Measurements from ENCODE around the gene BNIP3.
"Not testable (repeated sequence)": the region's sequence is repeated elsewhere in the genome, so short reads cannot be mapped to it uniquely, and the experiment has no call there.

The BNIP3 gene

DNA sequence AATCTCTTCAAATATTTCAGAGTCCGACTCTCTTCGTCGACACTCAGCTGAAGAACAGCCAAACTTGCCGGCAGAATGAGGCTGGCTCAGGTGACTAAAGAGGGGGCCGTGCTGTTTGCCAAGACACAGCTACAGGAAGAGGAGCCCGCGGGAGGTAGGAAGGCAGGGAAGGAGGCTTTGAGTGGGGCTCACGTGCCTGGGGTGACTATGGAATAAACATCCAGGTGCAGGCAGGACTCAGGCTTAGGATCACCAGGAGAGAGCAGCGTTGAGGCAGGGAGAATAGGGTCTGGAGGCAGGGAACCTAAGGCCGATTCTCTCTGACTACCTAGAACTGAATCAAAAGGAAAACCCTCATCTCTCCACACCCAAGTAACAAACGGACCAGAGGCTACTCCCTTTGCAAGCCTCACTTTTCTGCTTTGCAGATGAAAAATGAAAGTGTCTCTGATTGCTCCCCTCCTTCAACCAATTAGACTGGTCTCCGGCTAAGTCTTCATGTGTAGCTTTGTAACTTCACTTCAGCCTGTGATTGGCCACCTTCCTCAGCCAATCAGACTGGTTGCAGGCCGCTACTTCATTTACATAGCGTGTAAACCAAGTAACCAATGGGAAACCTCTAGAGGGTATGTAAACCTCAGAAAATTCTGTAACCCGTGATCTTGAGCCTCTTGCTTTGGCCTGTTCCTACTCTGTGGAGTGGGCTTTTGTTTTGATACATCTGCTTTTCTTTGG, 19.7 kb upstream of the BNIP3 start:
- no peak for DNase-seq (ENCODE audit: low read depth)

DNA sequence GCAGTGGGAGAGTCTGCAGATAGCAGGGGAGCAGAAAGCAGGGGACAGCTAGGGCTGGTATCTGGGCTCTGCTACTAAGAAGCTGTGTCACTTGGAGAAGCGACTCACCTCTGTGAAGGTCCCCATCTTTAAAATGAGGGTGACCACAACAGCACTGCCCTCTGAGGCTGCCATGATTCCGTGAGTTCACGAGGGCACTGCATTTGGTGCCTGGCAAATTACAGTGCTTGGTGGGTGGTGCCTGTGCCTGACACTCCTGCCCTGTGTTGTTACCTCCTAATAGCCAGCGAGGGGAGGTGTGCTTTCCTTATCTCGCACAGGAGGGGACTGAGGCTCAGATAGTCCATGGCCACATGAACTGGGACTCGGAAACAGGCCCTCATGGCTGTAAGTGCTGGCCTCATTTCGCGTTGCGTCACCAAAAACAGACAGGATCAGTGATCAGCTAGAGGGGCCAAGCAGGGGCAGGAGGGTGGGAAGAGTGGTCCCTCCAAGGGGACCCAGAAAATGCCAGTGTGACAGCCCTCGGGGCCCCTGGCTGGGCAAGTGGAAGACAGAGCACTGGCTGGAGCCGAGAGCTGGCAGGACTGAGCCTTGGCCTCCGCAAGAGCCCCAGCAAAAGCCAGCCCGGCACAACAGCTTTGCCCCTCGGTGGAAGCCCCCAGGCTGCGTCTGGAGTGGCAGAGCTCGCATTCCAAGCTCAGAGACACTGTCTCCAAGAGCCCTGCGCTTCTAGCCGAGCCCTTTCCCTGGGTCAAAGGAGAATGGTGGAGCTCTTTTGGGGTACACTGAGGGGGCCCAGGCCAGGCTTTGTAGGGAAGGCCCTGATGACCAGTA, 17.3 kb upstream of the BNIP3 start:
- DNase-seq (ENCODE audit: low read depth), result no peak

DNA sequence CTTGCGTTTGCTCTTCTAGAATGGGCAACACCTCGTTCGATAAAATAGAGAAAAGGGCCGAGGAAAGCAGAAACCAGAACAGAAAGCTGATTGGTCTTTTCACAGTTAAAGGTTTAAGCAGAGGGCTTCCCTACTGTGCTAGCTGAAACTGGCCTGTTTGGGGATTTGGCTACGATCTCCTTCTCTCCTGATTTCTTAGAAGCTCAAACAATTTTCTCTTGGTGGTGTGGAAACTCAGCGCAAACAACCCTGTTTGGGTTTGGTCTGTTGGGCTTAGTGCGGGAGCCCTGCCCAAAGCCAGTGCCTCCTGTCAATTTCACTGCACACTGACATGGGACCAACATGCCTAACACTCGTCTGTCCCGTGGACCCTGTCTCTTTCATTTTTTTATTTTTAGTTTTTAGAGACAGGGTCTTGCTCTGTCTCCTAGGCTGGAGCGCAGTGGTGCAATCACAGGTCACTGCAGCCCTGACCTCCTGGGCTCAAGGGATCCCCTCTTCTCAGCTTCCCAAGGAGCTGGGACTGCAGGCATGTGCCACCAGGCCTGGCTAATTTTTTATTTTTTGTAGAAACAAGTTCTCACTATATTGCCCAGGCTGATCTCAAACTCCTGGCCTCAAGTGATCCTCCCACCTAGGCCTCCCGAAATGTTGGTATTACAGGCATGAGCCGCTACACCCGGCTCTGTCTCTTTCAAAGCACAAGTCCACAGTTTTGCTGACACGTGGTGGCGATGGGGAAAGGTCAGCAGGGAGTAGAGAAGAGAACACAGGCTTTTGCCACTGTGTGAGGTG, 16.5 kb upstream of the BNIP3 start:
- DNase-seq (ENCODE audit: low read depth), result no peak

DNA sequence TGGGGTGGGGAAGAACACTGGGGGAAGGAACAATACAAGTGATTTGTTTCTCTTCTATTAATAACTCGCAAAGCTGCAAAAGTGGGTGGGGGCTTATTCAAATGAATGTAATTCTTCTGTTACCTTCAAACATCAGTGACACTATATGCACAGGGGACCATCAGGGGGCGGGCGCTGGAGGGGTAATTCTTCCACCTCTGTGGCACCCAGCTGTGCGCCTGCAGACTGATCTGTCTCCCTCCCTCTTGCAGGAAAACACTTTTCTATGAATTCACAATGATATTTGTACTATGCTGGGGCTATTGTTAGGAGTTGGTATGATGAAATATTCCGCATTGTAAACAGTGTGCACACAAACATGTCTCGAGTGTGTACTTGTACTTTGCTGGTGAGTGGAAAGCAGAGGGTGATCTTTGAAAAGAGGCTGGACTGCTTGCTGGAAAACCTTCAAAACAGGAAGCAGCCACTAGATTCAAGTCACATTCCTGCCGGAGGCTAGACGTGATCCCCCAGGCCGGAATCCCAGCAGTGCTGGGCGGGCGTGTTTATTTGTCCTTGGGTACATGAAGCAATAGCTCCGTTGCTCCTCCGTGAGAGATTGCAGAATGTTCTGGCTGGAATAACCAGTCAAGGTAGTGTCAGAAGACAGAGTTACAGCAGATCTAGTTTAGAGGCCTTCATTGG, 15.8 kb upstream of the BNIP3 start:
- DNase-seq (ENCODE audit: low read depth), result no peak

DNA sequence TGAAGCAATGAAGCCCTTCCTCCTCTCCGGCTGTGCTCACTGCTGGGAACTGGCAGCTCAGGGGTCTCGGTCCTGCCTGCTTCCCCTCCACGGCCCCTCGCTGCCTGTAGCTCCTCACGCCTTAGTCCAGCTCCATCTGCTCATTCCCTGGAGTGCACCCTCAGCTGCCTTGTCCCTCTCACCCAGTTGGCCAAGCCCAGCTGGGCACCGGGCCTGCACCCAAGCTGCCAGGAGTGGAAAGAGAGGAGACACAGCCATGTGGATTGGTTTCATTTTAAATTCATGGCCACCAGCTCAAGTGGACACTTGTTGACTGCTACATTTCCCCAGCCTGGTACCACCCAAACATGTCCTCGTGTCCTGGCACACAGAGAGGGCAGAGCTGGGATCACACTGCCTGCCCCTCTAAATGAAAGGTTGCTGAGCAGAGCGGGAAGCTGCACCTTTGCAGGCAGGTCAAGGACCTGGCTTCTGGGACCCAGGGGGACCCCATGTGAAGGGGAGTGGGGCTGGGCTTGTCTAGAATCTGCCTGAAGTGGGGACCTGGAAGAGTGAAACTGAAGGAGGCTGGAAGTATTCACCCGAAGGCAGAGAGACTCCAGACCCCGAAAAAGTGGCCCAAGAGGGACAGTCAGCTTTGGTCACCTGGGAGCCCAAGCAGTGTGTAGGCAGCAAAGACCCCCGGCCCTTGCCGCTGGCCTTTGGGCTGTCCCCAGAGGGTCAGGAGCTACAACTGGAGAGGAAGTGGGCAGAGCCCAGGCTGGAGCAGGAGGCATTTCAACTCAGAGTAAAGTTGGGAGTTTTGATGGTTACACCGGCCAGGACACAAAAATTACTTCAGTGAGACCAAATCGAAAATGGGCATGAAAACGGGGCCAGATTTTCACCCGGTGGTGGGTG, 15.0 kb upstream of the BNIP3 start:
- DNase-seq (ENCODE audit: low read depth), result no peak

DNA sequence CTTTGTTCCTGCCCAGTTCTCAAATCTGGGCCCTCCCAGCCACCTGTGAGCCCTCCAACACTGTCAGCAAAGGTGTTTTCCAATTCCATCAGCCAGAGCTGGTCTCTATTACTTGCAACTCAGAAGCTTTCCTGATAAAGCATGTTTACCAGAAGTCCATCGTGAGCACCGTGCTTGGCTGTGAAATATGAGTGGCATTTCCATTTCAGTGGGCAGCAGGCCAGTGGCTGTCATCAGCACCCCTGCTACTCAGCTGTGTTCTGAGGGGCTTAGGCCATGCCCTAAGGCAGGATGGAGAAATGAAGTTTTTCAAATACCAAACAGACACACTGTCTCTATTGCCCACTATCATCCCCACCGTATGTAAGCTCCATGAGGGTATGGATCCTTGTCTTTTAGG, 12.7 kb upstream of the BNIP3 start:
- DNase-seq (ENCODE audit: low read depth), result no peak

DNA sequence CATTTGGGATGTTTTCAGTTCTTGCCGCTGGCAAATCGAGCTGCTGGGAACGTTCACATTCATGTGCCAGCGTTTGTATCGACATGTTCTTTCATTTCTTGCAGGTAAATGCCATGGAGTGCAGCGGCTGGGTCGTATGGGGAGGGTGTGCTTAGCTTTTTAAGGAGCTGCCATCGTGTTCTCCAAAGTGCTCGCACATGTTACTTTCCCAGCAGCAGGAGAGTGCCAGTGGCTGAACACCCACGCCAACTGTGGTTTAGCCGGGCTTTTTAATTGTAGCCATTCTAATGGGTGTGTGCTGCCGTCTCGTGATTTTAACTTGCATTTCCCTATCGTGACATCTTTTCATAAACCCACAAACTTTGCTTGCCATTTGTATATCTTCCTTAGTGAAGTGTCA, 11.6 kb upstream of the BNIP3 start:
- DNase-seq (ENCODE audit: low read depth), result no peak

DNA sequence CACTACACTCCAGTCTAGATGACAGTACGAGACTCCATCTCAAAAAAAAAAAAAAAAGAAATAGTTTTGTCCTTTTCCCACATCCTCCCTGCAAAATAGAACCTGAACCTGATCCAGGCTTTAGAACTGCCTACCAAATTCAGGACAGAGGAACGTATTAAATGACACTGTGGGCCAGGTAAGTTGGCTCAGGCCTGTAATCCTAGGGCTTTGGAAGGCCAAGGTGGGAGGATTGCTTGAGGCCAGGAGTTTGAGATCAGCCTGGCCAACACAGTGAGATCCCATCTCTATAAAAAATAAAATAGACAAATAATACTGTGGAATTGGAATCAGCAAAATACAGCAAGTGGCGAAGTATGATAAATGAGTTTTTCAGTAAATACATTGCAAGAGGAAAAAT, 10.0 kb upstream of the BNIP3 start:
- no peak for DNase-seq (ENCODE audit: low read depth)

DNA sequence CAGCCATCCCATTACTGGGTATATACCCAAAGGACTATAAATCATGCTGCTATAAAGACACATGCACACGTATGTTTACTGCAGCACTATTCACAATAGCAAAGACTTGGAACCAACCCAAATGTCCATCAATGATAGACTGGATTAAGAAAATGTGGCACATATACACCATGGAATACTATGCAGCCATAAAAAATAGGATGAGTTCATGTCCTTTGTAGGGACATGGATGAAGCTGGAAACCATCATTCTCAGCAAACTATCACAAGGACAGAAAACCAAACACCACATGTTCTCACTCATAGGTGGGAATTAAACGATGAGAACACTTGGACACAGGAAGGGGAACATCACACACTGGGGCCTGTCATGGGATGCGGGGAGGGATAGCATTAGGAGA, 6.1 kb upstream of the BNIP3 start:
- DNase-seq (ENCODE audit: low read depth), result not testable (repeated sequence)

DNA sequence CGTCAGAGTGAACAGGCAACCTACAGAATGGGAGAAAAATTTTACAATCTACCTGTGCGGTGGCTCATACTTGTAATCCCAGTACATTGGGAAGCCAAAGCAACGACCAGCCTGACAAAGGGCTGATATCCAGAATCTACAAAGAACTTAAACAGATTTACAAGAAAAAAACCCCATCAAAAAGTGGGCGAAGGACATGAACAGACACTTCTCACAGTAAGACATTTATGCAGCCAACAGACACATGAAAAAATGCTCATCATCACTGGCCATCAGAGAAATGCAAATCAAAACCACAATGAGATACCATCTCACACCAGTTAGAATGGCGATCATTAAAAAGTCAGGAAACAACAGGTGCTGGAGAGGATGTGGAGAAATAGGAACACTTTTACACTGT, 5.6 kb upstream of the BNIP3 start:
- not testable (repeated sequence) for DNase-seq (ENCODE audit: low read depth)

DNA sequence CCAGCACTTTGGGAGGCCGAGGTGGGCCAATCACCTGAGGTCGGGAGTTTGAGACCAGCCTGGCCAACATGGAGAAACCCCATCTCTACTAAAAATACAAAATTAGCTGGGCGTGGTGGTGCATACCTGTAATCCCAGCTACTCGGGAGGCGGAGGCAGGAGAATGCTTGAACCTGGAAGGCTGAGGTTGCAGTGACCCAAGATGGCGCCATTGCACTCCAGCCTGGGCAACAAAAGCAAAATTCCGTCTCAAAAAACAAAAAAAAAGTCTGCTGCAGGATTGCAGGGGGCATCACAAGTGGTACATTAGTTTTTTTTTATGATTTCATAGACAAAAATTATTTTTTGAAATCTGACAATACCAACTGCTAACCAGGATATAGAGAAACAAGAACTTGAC, 5.1 kb upstream of the BNIP3 start:
- not testable (repeated sequence) for DNase-seq (ENCODE audit: low read depth)

DNA sequence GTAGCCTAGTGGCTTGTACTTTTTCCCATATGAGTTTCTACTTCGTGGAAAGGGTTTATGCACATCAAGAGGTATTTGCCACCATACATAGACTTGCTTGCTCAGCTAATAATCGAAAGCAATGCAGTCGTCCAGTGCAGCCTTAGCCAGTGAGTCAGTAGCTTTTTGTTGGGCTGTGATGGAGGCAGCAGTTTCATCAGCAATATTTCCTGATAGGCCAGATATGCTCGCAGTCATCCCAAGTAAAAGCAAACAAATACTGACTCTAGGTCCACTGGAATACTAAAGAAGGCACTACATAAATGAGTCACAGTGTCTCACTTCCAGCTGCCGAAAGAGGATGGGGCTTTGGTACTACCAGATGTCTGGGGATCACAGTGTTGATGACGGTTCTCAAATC, 2.1 kb upstream of the BNIP3 start:
- no peak for DNase-seq (ENCODE audit: low read depth)

DNA sequence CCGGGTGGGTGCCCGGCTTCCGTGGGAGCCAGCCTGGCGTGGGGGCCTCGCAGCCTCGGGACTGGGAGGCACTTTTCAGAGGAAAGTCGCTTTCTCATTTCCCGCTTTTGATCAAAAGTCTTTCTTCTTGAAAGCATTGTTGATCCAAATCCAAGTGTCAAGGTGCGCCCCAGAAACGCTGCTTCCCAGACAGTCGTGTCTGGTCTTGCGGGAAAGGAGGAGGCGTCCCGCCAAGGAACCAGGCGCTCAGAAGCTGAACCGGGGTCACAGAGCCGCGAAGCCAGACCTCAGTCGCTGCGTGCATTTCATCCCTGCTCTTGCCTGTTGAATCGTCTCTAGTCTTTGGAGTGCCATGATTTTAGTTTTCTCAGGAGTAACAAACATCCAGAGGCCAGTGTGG, 1.1 kb upstream of the BNIP3 start:
- no peak for DNase-seq (ENCODE audit: low read depth)

DNA sequence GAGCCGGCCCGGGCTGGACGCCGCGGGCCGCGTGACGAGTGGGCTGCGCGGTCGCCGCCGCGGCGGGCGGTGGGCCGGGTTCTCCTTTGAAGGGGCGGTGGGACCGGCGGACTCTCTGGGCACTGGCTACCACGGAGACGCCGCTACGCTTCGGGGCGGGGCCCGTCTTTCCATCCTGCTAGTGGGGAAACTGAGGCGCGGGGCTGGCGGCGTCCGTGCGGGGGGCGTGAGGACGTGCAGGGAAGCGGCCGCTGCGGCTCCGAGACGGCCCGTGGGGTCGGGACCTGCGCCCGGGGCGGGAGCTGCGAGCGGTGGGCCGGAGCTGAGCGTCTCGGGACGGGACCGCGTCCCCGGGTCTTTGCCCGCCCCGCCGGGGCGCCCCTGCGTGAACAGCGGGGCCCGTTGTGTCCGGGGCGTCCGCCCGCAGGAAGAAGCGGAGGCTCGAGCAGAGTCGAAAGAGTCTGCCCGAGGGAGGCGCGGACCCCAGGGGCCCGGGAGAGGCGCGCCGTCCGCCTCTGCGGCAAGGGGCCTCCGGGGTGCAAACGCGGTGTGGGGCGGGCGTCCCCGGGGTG, 548 bp upstream of the BNIP3 start:
- no peak for DNase-seq (ENCODE audit: low read depth)

DNA sequence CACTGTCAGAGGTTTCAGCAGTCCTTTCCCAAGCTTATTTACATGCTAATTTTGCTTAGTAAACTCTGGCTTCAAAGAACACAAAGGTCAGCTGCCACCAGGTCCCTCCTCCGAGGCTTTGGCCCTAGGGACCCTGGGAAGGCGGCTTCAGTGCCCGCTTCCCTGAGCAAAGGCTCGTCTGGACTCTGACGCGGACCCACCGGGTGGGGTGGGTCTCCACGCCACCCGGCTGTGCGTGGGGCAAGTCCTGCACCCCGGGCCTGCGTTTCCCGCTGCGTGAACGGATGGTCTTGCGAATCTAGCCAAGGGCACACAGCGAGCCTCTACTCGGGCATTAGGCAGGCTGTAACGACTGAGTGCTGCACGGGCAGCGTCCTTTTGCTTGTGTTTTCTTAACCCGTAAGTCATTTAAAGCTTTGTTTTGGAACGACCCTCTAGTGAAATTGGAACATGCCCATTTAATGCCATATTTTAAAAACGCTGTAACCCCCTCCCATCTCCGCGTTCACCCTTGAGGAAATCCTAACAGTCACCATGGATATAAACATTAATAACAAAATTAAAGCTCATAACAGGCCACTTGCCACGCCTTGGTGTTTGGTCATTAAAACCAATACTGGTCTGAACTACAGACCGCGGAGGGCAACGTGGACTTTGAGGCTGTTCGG, 828 bp downstream of the BNIP3 start:
- DNase-seq (ENCODE audit: low read depth), result no peak

DNA sequence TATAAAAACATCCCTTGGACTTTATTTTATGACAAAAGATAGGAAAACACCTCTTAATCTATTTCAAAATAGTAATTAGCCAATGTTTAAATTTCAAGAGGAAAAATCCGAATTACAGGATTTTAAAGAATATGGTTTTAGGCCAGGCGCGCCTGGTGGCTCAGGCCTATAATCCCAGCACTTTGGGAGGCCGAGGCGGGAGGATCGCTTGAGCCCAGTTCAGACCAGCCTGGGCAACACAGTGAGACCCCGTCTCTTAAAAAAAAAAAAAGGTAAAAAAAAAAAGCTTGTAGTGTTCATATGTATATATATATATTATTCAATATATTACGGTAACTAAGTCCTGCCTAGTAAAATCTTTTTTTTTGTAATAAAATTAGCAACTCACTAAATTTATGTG, 1.4 kb downstream of the BNIP3 start:
- DNase-seq (ENCODE audit: low read depth), result no peak

DNA sequence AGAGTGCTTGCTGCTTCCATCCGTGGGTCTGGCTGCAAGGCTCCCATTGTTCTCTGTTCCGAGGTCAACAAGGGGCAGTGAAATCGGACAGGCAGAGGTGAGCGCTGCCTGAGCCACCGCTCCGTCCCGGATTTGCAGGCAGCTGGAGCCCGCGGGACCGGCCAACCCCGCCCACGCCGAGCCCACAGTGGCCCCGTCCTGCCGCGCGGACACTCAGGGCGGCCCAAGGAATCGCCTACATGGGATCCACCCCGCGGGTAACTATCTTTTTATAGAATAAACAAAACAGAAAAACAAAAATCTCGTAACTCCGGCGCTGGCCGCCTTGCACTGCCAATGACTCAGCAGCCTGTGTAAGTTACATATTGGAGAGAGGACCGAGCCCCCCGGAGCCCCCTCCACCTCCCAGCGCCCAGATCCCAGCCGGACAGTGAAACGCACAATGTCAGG, 1.9 kb downstream of the BNIP3 start:
- DNase-seq (ENCODE audit: low read depth), result no peak

DNA sequence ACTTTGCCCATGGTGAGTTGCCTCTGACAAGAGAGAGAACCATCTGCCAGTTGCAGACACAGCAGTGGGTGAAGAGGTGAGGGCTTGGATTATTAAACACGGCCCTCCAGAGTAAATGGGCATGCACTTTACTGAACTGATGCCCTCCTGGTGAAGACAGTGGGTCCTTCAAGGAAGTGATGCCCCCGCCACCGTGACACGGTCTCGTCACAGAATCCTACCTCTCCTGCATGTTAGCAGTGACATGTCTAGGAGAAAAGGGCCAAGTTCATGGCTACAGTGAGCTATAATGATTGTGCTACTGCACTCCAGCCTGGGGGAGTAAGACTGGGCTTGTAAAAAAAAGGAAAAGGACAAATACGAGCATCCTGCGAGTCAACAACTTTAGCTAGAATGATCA, 2.4 kb downstream of the BNIP3 start:
- DNase-seq (ENCODE audit: low read depth), result no peak

DNA sequence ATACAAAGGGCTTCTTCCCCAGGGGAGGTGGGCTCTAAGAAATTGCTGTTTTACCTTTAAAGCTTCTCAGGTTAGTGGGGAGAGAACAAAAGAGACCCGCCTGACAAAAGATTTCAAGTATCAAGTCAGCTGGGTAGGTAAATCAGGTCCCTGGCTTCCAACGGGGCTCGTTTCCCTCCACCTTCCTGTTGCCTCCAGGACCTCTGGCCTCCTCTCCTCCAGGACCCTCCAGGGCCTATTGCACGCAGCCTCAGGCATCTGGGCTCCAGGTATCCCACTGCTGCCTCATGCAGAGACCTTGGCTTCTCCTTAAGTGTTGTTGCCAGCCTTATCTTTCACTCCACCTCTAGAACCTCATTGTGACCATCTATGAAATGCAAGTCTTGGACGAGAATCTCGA, 2.9 kb downstream of the BNIP3 start:
- no peak for DNase-seq (ENCODE audit: low read depth)

DNA sequence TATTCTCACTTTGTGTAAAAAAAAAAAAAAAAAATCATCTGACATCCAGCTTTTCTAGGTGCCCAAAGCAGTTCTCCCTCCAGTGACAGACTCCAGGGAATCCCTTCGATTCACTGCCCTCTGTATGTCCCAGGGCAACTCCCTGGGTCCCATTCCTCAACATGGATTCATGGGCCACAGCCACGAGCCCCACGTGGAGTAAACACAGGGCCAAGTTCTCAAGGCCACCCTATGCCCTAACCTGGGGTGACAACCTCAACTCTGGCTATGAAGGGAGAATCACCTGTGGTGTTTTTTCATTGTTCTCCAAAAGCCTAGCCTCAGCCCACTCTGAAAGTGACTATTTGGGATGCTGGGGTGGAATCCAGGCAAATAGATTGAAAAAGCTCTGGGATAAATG, 3.4 kb downstream of the BNIP3 start:
- no peak for DNase-seq (ENCODE audit: low read depth)
